ENCODE measurements around the gene CATSPERB. TPM values are rescaled to one million over a fixed set of nuclear protein-coding genes. Genes with fewer than 3 reads are reported as not detected.
"Not testable (repeated sequence)": the region's sequence is repeated elsewhere in the genome, so short reads cannot be mapped to it uniquely, and the experiment has no call there.

CATSPERB gene
- total RNA-seq, 1 experiment from 2014 or later, result not detected

GRCh38 chr14:91595736-91596135, 136.2 kb downstream of the CATSPERB start:
- in situ Hi-C loops (cut with HindIII; ENCODE audit: low sequenced_read_pairs), result no loop called here
- DNase-seq (ENCODE audit: low spot score), result no peak

GRCh38 chr14:91593957-91594356, 137.9 kb downstream of the CATSPERB start:
- in situ Hi-C loops (cut with HindIII; ENCODE audit: low sequenced_read_pairs); DNase-seq (ENCODE audit: low spot score): not testable (repeated sequence)

DNA sequence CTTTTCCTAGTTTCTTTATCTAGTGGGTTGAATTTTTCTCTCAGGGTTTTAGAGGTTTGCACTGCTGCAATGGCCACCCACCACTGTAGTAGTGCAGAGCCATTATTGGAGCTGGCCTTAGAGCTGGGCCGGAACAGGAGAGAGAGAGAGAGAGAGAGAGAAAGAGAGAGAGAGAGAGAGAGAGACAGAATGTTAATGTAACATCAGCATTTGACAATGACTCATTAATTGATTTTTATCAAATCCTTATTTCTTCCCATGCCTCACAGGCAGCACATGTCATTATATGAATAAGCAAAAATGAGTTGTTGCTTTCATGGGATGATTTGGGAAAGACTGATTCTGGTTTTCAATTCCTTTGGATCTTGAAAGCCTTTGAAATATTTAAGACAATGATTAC, 145.5 kb downstream of the CATSPERB start:
- no peak for DNase-seq (ENCODE audit: low spot score)
- in situ Hi-C loops (cut with HindIII; ENCODE audit: low sequenced_read_pairs), result no loop called here

- in situ Hi-C loops (cut with HindIII; ENCODE audit: low sequenced_read_pairs), result no loop called here
- DNase-seq (ENCODE audit: low spot score), result no peak
Observed at GRCh38 chr14:91585856-91586255, 146.0 kb downstream of the CATSPERB start.

DNA sequence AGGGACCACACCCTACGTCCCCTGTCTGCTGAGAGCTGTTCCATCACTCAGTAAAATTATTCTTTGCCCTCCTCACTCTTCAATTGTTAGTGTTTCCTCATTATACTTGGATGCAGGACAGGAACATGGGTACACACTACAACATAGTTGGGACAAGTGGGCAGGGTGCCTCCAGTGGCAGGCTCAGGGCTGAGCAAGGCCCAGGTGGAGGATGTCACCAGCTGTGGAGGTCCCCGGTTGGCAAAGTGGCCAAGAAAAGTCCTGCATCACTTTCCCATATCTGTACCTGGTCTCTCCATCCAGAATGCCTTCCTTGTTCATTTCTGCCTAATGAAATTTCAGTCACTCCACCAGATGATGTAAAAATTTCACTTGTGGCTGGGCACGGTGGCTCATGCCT, 149.1 kb downstream of the CATSPERB start:
- no peak for DNase-seq (ENCODE audit: low spot score)
- in situ Hi-C loops (cut with HindIII; ENCODE audit: low sequenced_read_pairs), result no loop called here

GRCh38 chr14:91580876-91581577, 150.9 kb downstream of the CATSPERB start:
- in situ Hi-C loops (cut with HindIII; ENCODE audit: low sequenced_read_pairs), result no loop called here

GRCh38 chr14:91577632-91578233, 154.2 kb downstream of the CATSPERB start:
- DNase-seq (ENCODE audit: low spot score), result no peak
- in situ Hi-C loops (cut with HindIII; ENCODE audit: low sequenced_read_pairs), result no loop called here

More at GRCh38 chr14:91580876-91581577, 150.9 kb downstream of the CATSPERB start:
- DNase-seq (ENCODE audit: low spot score), result no peak

DNA sequence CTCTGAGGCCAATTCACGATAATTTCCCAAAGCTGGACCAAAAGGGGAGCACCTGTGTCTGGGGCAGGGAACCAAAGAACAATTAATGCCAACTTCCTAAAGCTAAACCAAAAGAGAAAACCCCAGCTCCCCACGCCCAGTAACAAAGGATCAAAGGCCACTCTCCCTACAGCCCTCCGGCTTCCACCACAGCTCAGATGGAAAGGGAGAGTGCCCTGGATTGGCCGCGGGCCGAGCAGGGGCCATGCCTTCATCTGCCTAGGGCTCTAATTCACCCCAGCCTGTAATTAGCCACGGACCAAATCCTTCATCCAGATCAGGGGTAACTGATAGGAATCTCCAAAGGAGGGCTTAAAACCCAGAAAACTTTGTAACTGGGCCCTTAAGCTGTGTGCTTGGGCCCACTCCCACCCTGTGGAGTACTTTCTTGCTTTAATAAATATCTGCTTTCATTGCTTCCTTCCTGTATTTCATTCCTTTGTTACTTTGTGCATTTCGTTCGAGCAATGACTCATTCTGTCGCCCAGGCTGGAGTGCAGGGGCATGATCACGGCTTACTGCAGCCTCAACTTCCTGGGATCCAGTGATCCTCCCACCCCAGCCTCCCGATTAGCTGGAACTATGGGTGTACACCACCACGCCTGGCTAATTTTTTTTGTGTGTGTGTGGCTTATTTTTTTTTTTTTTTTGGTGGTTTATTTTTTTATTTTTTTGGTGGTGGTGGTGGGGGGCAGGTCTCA, 156.2 kb downstream of the CATSPERB start:
- no peak for DNase-seq (ENCODE audit: low spot score)
- in situ Hi-C loops (cut with HindIII; ENCODE audit: low sequenced_read_pairs), result no loop called here

DNA sequence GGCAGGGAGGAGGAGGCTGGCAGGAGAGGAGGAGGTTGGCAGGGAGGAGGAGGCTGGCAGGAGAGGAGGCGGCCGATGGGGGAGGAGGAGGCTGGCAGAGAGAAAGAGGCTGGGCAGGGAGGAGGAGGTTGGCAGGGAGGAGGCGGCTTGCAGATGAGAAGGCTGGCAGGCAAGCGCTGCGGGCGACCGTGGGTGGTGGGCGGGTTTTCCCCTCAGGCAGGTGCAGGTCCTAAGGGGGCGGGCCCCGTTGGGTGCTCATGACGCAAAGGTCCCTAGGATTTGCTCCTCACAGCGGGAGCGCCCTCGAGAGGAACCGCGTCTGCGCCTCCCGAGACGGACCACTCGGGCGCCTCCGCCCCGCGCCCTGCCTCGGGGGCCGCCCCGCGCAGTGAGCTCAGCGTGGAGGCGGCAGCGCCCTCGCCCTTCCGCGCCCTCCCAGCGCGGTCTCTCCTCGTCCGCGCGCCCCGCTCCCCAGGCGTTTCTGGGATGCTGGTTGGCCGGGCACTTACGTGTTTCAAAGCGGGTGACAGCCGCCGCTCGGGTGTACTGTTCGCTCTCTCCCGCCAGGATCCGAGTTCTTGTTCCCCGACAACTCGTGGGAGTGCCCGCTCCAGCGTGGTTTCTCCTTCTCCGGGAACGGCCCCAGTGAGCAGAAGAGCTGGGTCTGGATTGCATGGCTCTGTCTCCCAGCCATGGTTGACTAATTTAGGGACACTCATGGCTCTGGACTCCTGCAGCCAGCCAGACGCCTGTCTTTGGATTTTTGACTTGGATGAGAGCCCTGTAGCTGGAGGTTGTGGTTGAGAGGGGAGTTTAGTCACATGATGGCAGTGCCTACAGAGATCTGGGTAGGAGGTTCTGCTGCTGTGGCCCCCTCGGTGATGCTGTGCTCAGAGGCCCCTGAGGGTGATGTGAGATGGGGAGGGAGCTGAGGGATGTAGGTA, 157.7 kb downstream of the CATSPERB start:
- in situ Hi-C loops (cut with HindIII; ENCODE audit: low sequenced_read_pairs), result no loop called here
- DNase-seq (ENCODE audit: low spot score), result peak; percentile 51

DNA sequence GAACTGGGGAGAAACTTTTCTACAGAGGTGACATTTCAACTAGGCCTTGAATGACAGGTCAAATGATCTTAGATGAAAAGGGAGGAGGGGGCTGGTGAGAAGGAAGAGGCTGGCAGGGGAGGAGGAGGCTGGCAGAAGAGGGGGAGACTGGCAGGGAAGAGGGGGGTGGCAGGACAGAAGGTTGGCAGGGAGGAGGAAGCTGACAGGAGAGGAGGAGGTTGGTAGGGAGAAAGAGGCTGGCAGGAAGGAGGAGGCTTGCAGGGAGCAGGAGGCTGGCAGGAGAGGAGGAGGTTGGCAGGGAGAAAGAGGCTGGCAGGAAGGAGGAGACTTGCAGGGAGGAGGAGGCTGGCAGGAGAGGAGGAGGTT, 158.4 kb downstream of the CATSPERB start:
- no peak for DNase-seq (ENCODE audit: low spot score)
- in situ Hi-C loops (cut with HindIII; ENCODE audit: low sequenced_read_pairs), result no loop called here

DNA sequence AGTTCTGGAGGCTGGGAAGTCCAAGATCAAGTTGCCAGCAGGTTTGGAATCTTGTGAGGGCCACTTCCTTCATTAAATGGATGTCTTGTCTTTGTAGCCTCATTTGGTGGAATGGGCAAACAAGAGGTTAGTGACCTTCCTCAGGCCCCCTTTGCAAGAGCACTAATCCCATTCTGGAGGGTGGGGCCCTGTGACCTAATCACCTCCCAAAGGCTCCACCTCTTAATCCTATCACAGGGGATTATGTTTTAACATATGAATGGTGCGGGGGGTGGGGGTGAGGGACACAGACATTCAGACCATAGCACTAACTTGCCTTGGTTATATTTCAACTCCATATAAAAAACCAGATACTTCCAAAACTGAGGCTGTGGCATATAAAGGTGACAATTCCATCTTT, 161.9 kb downstream of the CATSPERB start:
- no peak for DNase-seq (ENCODE audit: low spot score)
- in situ Hi-C loops (cut with HindIII; ENCODE audit: low sequenced_read_pairs), result no loop called here

DNA sequence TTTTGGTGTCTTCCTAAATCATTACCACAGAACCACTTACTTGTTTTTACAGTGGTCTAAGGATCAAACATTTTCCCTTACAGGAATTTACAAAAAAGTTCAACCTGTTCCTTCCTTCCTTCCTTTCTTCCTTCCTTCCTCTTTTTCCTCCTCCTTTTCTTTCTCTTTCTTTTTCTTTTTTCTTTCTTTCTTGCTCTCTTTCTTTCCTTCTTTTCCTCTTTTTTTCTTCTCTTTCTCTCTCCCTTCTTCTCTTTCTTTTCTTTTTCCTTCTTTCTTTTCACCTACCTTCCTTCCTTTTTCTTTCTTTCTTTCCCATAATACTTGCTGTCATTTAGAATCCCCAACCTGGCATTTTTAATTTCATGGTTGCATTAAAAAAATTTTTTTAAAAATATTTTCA, 162.6 kb downstream of the CATSPERB start:
- no peak for DNase-seq (ENCODE audit: low spot score)
- in situ Hi-C loops (cut with HindIII; ENCODE audit: low sequenced_read_pairs), result no loop called here

DNA sequence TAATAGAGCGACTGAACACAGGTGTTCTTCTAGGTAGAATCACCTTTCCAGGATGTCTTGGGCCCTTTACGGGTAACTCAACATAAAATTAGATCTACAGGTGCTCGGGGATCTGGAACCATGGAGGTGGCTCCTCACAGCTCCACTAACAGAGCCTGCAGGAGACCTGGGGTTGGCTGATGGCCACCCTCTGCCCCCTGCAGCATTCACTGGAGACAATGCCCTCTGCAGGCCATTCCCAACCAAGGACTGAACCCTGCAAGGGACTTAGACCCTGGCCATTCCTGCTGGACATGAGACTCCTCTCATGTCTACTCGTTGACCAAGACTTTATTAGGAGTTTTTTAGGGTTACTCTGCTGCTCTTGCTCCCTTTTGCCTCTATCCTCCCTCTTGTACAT, 163.3 kb downstream of the CATSPERB start:
- in situ Hi-C loops (cut with HindIII; ENCODE audit: low sequenced_read_pairs), result no loop called here
- DNase-seq (ENCODE audit: low spot score), result no peak

GRCh38 chr14:91567827-91568226, 164.1 kb downstream of the CATSPERB start:
- DNase-seq (ENCODE audit: low spot score); in situ Hi-C loops (cut with HindIII; ENCODE audit: low sequenced_read_pairs): not testable (repeated sequence)

GRCh38 chr14:91555531-91555930, 176.4 kb downstream of the CATSPERB start:
- no peak for DNase-seq (ENCODE audit: low spot score)
- in situ Hi-C loops (cut with HindIII; ENCODE audit: low sequenced_read_pairs), result no loop called here

- in situ Hi-C loops (cut with HindIII; ENCODE audit: low sequenced_read_pairs), result no loop called here
Observed at GRCh38 chr14:91554535-91555332, 177.2 kb downstream of the CATSPERB start.

DNA sequence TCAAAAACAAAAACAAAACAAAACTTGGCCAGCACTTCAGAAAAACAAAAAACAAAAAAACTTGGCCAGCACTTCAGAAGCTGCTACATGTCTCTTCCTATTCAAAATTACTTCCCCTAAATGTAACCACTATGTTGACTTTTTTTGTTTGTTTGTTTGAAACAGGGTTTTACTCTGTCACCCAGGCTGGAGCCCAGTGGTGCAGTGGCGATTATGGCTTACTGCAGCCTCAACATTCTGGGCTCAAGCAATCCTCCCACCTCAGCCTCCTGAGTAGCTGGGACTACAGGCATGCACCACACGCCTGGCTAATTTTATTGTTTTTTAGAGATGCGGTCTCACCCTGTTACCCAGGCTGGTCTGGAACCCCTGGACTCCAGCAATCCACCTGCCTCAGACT, 183.8 kb downstream of the CATSPERB start:
- in situ Hi-C loops (cut with HindIII; ENCODE audit: low sequenced_read_pairs), result no loop called here
- no peak for DNase-seq (ENCODE audit: low spot score)

More at GRCh38 chr14:91554535-91555332, 177.2 kb downstream of the CATSPERB start:
- DNase-seq (ENCODE audit: low spot score), result no peak

- in situ Hi-C loops (cut with HindIII; ENCODE audit: low sequenced_read_pairs), result no loop called here
Observed at GRCh38 chr14:91545946-91546716, 185.8 kb downstream of the CATSPERB start.

More at GRCh38 chr14:91545946-91546716, 185.8 kb downstream of the CATSPERB start:
- no peak for DNase-seq (ENCODE audit: low spot score)
